Thyroid gland (tissue), 4 donors: ENCODE results near the gene GRIA1. TPM values are rescaled to one million over a fixed set of nuclear protein-coding genes. Genes with fewer than 3 reads are reported as not detected.

Experiments
- DNase-seq, 2 donors: peaks; one replicate each; pipeline ENCODE4 v3.0.0-alpha.2; 2019
- H3K27ac ChIP-seq, 3 donors: fragments of 200-600 bp; sonication (generic); 1 replicate in 2 of 3; 2 replicates in 1 of 3; pipeline ENCODE4 v1.5.1; 2016 to 2019; ENCODE audit warnings: mild to moderate bottlenecking in 1 of 3, moderate library complexity in 1 of 3
- H3K27me3 ChIP-seq: fragments of 200-600 bp; sonication (generic); one replicate; pipeline ENCODE4 v1.5.1; 2019
- H3K36me3 ChIP-seq, 2 donors: fragments of 200-600 bp; sonication (generic); one replicate each; pipeline ENCODE4 v1.5.1; 2016 to 2019
- H3K4me1 ChIP-seq, 2 donors: fragments of 200-600 bp; sonication (generic); one replicate each; pipeline ENCODE4 v1.5.1; 2017 to 2019
- H3K4me3 ChIP-seq, 3 donors: fragments of 200-600 bp; sonication (generic); replicated peaks in 1 of 3; 1 replicate in 2 of 3; 2 replicates in 1 of 3; pipeline ENCODE4 v1.5.1; 2016; ENCODE audit warnings: mild to moderate bottlenecking in 1 of 3
- H3K9me3 ChIP-seq: fragments of 200-600 bp; sonication (generic); one replicate; pipeline ENCODE4 v1.5.1; 2017
- POLR2A ChIP-seq, 2 donors: fragments of 450-650 bp; IDR thresholded peaks; one replicate each; pipeline ENCODE4 v1.6.1; 2017; ENCODE audit warnings: antibody characterized with exemption in 2 of 2, mild to moderate bottlenecking in 2 of 2, moderate library complexity in 1 of 2
- WGBS, 2 donors: methylation state at CpG; one replicate each; pipeline ENCODE4 v1.1.5; 2017; 5-methylcytosine and 5-hydroxymethylcytosine counted together
- intact Hi-C: fragments of 100-400 bp; cut with DNase I; formaldehyde crosslinking; loops from one replicate; pipeline ENCODE4 v1.15.1; 2023
- total RNA-seq, 4 donors: library from RNA; depleted of rRNA; stranded (reverse); fragments of >200 nt; gene quantifications; one replicate each; pipeline ENCODE4 v1.2.3, GENCODE V29; 2016
- TF ChIP-seq, protein P1 (sequence below), 6 experiments: fragments of 200-600 bp in 3 of 6; fragments of 450-650 bp in 3 of 6; sonication (generic) in 3 of 6; IDR thresholded peaks; one replicate each; pipeline ENCODE4 v1.5.1; 2016 to 2019; ENCODE audit warnings: antibody characterized with exemption in 6 of 6, mild to moderate bottlenecking in 2 of 6, inconsistent platforms in 1 of 6, moderate library complexity in 1 of 6

GRIA1 gene
- total RNA-seq, 4 donors from 2014 or later: 0.21 to 2.6 (median 0.79) TPM

DNA sequence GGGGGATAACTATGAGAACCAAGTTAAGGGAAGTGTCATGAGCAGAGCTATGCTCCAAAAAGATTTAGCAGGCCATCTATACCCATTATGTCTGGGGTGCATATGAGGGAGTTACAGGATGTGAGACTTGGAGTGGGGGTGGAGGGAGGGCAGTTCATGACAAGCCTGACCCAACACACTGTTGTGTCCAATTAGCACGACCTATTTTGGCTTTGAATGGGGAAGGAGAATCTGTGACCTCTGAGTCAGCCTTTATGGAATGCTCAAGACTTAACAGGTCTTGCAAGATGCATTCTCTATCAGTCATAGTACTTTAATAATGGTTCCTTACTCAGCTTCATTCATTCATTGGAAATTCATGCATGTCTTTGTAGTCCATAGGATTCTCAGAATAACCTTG, 71.7 kb downstream of the GRIA1 start:
- Histone ChIP-seq H3K36me3 (no peaks in the 10 kb centered on the region), H3K9me3 (peaks cover 4% of the 10 kb centered on the region), H3K4me3 (no peak overlapping the region), H3K27me3 (no peaks in the 10 kb centered on the region), H3K4me1 (no peaks in the 10 kb centered on the region), H3K27ac (no peak overlapping the region)
- DNase-seq: no peak
- intact Hi-C loops: no loop called here
- 55 to 58% methylated on average over 1 of the region's 1 CpG for WGBS, 2 donors
- TF ChIP-seq, protein P1, sequence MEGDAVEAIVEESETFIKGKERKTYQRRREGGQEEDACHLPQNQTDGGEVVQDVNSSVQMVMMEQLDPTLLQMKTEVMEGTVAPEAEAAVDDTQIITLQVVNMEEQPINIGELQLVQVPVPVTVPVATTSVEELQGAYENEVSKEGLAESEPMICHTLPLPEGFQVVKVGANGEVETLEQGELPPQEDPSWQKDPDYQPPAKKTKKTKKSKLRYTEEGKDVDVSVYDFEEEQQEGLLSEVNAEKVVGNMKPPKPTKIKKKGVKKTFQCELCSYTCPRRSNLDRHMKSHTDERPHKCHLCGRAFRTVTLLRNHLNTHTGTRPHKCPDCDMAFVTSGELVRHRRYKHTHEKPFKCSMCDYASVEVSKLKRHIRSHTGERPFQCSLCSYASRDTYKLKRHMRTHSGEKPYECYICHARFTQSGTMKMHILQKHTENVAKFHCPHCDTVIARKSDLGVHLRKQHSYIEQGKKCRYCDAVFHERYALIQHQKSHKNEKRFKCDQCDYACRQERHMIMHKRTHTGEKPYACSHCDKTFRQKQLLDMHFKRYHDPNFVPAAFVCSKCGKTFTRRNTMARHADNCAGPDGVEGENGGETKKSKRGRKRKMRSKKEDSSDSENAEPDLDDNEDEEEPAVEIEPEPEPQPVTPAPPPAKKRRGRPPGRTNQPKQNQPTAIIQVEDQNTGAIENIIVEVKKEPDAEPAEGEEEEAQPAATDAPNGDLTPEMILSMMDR (IDR thresholded peaks at IDR 0.05): no peak
- no peak for TF ChIP-seq POLR2A (IDR thresholded peaks at IDR 0.05)

DNA sequence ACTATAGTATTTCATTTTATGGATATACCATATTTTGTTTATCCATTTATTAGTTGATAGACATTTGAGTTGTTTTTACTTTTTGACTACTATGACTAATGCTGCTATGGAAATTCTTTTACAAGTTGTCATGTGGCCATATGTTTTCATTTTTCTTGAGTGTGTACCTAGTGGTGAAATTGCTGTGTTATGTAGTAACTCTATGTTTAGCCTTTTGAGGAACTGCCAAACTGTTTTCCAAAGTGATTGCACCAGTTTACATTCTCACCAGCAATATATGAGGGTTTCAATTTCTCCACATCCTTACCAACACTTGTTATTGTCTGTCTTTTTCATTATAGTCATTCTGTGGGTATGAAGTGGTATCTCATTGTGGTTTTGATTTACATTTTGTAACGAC, 75.4 kb downstream of the GRIA1 start:
- DNase-seq: no peak
- Histone ChIP-seq H3K27me3 (no peaks in the 10 kb centered on the region), H3K27ac (no peak overlapping the region), H3K9me3 (no peaks in the 10 kb centered on the region), H3K36me3 (no peaks in the 10 kb centered on the region), H3K4me3 (no peak overlapping the region), H3K4me1 (no peaks in the 10 kb centered on the region)
- 81 to 90% methylated on average over 1 of the region's 1 CpG for WGBS, 2 donors
- intact Hi-C loops: no loop called here
- no peak for TF ChIP-seq POLR2A (IDR thresholded peaks at IDR 0.05)
- TF ChIP-seq, protein P1 (IDR thresholded peaks at IDR 0.05): no peak

DNA sequence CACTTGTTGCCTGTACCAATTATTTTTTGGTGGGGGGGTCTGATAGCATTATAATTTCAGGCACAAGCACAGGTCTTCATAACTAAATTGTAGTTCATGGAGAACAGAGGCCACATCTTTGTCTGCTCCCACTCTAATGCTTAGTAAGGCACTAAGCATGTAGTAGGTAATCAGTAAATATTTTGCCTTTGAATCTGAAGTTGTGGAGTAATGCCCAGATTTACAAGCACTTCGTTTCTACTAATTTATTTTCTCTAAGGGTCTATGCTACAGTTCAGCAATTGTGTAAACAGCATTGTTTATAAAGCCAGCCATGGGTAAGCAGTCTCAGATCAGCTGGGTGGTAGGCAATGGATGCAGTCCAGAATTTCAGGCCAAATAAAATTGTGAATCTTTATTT, 78.6 kb downstream of the GRIA1 start:
- Histone ChIP-seq H3K4me1 (no peaks in the 10 kb centered on the region), H3K4me3 (no peak overlapping the region), H3K36me3 (no peaks in the 10 kb centered on the region), H3K9me3 (no peaks in the 10 kb centered on the region), H3K27ac (no peak overlapping the region), H3K27me3 (no peaks in the 10 kb centered on the region)
- intact Hi-C loops: no loop called here
- TF ChIP-seq, protein P1 (IDR thresholded peaks at IDR 0.05): no peak
- DNase-seq: no peak
- WGBS, 2 donors: 52 to 63% methylated on average over 1 of the region's 1 CpG

DNA sequence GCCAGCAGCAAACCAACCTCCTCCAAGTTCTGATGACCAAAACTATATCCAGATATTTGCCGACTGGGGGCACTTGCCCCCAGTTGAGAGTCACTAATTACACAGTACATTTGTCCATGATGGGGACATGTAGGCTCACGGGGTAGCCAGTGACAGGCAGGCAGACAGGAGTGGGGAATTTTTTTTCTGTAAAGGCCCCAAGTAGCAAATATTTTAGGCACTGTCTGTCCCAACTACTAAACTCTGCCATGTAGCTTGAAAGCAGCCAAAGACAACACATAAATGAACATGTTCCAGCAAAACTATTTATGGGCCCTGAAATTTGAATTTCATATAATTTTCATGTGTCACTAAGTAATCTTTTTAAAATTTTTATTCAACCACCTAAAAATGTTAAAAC, 80.7 kb downstream of the GRIA1 start:
- 45 to 66% methylated on average over 2 of the region's 2 CpGs for WGBS, 2 donors
- Histone ChIP-seq H3K36me3 (no peaks in the 10 kb centered on the region), H3K4me3 (no peak overlapping the region), H3K9me3 (no peaks in the 10 kb centered on the region), H3K4me1 (no peaks in the 10 kb centered on the region), H3K27ac (no peak overlapping the region), H3K27me3 (no peaks in the 10 kb centered on the region)
- no peak for DNase-seq
- intact Hi-C loops: no loop called here
- TF ChIP-seq, protein P1 (IDR thresholded peaks at IDR 0.05): no peak
- TF ChIP-seq POLR2A (IDR thresholded peaks at IDR 0.05): no peak

DNA sequence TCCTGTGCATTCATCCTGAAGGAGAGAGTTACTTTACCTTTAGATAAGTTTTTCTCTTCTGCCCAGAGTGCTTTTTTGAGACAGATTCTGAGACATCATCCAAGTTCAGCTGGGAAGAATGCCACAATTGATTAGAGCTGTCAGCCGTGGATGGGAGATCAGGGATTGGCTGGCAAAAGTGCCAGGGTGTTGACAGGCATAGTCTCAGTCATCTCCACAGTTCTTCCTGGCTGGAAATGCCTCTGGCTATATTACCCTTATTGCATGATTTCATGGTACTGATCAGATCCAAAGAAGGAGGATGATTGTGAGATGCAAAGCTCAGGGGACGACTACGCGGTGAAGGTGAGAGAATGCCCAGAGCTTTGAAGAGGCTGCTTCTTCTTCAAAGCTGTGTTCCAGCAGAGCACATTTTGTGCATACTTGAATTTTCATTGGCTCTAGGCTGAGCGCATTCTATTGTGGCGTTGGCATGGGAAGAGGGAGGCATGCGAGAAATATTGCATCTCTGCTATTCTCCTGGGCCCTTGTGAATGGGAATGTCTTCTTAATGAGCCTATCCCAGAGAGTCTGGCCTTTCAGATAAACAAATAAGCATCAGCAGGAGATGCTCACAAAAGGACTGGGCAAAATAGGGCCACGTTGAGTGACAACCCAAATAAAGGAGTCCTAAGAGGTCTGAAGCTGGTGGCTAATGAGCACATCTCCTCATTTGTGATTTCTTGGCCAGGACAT, 82.1 kb downstream of the GRIA1 start:
- Histone ChIP-seq H3K27ac (no peak overlapping the region), H3K9me3 (no peaks in the 10 kb centered on the region), H3K27me3 (no peaks in the 10 kb centered on the region), H3K4me3 (no peak overlapping the region), H3K4me1 (no peaks in the 10 kb centered on the region), H3K36me3 (no peaks in the 10 kb centered on the region)
- 82 to 84% methylated on average over 8 of the region's 8 CpGs for WGBS, 2 donors
- TF ChIP-seq, protein P1 (IDR thresholded peaks at IDR 0.05): no peak
- no peak for TF ChIP-seq POLR2A (IDR thresholded peaks at IDR 0.05)
- DNase-seq: no peak
- intact Hi-C loops: no loop called here
